HepG2 (cell line): Measurements from ENCODE around the gene RUNX3. TPM values are rescaled to one million over a fixed set of nuclear protein-coding genes. Genes with fewer than 3 reads are reported as not detected.
"Not testable (repeated sequence)": the region's sequence is repeated elsewhere in the genome, so short reads cannot be mapped to it uniquely, and the experiment has no call there.

Source experiments
- ATAC-seq: fragments of 200-7000 bp; cut with Tn5 transposase; 3 replicates; pipeline ENCODE4 v1.9.1; 2020; ENCODE audit warnings: mild to moderate bottlenecking, moderate library complexity
- BruUV-seq: library from RNA; stranded (reverse); fragments of 400-500 nt; replicated peaks from 2 replicates; lab custom pipeline; 2021; lab: Mats Ljungman, UMichigan
- CTCF ChIA-PET: fragments of 300-600 bp; formaldehyde crosslinking; extraction: SDS; loops from one replicate; lab custom pipeline; 2021; ENCODE audit warnings: low total read pairs, inconsistent platforms, low intra/inter-chr PET ratio; lab: Yijun Ruan, JAX
- POLR2A ChIA-PET: fragments of 350-600 bp; sonication (Branson Sonifier 250); formaldehyde crosslinking; loops from one replicate; lab custom pipeline; 2020; ENCODE audit warnings: antibody characterized with exemption, inconsistent platforms; lab: Yijun Ruan, JAX
- DNase-seq: peaks from one replicate; pipeline ENCODE4 v3.0.0-alpha.2; 2015; ENCODE audit warnings: low spot score
- FAIRE-seq: peaks from 3 replicates; lab custom pipeline; 2011; peaks lifted over from hg19 to GRCh38; lab: Jason Lieb, UNC
- H2AFZ ChIP-seq: one replicate; pipeline ENCODE4 v1.6.1; 2011; ENCODE audit warnings: low read length, inconsistent platforms
- H3K27ac ChIP-seq: fragments of 300-600 bp; 3 replicates; pipeline ENCODE4 v1.8.0; 2011; ENCODE audit warnings: mixed run types, mild to moderate bottlenecking, mixed read lengths, low read length, inconsistent platforms; ENCODE audit not compliant: insufficient read depth; ENCODE audit errors: extremely low read length
- H3K27me3 ChIP-seq, 2 experiments: fragments of 200-600 bp in 1 of 2; 2 replicates in 1 of 2; 3 replicates in 1 of 2; pipeline versions ENCODE4 v1.6.0 to v1.8.0; 2011; ENCODE audit warnings: low read length in 2 of 2, mild to moderate bottlenecking in 2 of 2, moderate library complexity in 2 of 2, inconsistent platforms in 1 of 2; ENCODE audit not compliant: insufficient read depth in 2 of 2, control insufficient read depth in 1 of 2
- H3K36me3 ChIP-seq, 2 experiments: fragments of 200-600 bp in 1 of 2; replicated peaks in 1 of 2; 2 replicates in 1 of 2; 3 replicates in 1 of 2; pipeline versions ENCODE4 v1.5.1 to v1.8.0; 2011; ENCODE audit warnings: low read length in 2 of 2, inconsistent platforms in 1 of 2; ENCODE audit not compliant: insufficient read depth in 2 of 2, control insufficient read depth in 1 of 2
- H3K4me1 ChIP-seq: 2 replicates; pipeline ENCODE4 v1.5.1; 2012; ENCODE audit warnings: low read length, inconsistent platforms; ENCODE audit not compliant: insufficient read depth
- H3K4me2 ChIP-seq: 2 replicates; pipeline ENCODE4 v1.6.0; 2011; ENCODE audit warnings: low read depth, low read length, inconsistent platforms
- H3K4me3 ChIP-seq, 3 experiments: fragments of 200-600 bp in 1 of 3; sonication (generic), shearing (Covaris generic) in 1 of 3; replicated peaks in 1 of 3; 2 replicates each; pipeline ENCODE4 v1.5.1; 2011 to 2016; ENCODE audit warnings: low read length in 3 of 3, inconsistent platforms in 2 of 3, low read depth in 2 of 3, mild to moderate bottlenecking in 2 of 3, control low read depth in 1 of 3, mixed read lengths in 1 of 3; ENCODE audit not compliant: insufficient read depth in 1 of 3
- H3K79me2 ChIP-seq: one replicate; pipeline ENCODE4 v1.6.1; 2011; ENCODE audit warnings: low read length, inconsistent platforms; ENCODE audit not compliant: insufficient read depth
- H3K9ac ChIP-seq: 2 replicates; pipeline ENCODE4 v1.6.0; 2011; ENCODE audit warnings: mild to moderate bottlenecking, low read depth, low read length, inconsistent platforms; ENCODE audit not compliant: insufficient read depth
- H3K9me3 ChIP-seq: 2 replicates; pipeline ENCODE4 v1.5.1; 2012; ENCODE audit warnings: mild to moderate bottlenecking, low read length
- H4K20me1 ChIP-seq: 2 replicates; pipeline ENCODE4 v1.6.0; 2011; ENCODE audit warnings: inconsistent platforms, mild to moderate bottlenecking, low read length, moderate library complexity; ENCODE audit not compliant: insufficient read depth
- GATAD1 ChIP-seq: IDR thresholded peaks from 2 replicates; pipeline ENCODE4 v1.6.1; 2016; ENCODE audit warnings: missing genetic modification reagents, missing compliant biosample characterization
- NBN ChIP-seq: fragments of 450-650 bp; conservative IDR thresholded peaks from 2 replicates; pipeline ENCODE4 v1.6.1; 2017
- NCOR1 ChIP-seq: fragments of 200-600 bp; sonication (generic); IDR thresholded peaks from 2 replicates; pipeline ENCODE4 v1.7.0; 2017; ENCODE audit warnings: antibody characterized with exemption, low read length, borderline replicate concordance
- RCOR2 ChIP-seq: IDR thresholded peaks from 2 replicates; pipeline ENCODE4 v1.6.1; 2016; ENCODE audit warnings: missing biosample characterization, missing genetic modification reagents
- TAF15 ChIP-seq: fragments of 200-400 bp; formaldehyde crosslinking; IDR thresholded peaks from one replicate; pipeline ENCODE4 v1.6.1; 2018; ENCODE audit warnings: mild to moderate bottlenecking, low read depth, low read length; ENCODE audit not compliant: poor library complexity, severe bottlenecking
- ZBTB7A ChIP-seq: sonication (generic); formaldehyde crosslinking; IDR thresholded peaks from 2 replicates; pipeline ENCODE4 v1.8.0; 2022; ENCODE audit warnings: mild to moderate bottlenecking, missing genetic modification reagents
- ZNF232 ChIP-seq: sonication (generic); formaldehyde crosslinking; IDR thresholded peaks from 2 replicates; pipeline ENCODE4 v1.4.0; 2020; ENCODE audit warnings: missing genetic modification reagents, borderline replicate concordance
- WGBS: methylation state at CpG from one replicate; pipeline ENCODE4 v1.1.6; 2017; ENCODE audit warnings: low lambda C conversion rate; 5-methylcytosine and 5-hydroxymethylcytosine counted together
- in situ Hi-C: cut with HindIII; loops from 2 replicates; pipeline ENCODE4 v1.10.0; 2017; ENCODE audit warnings: low pct_unique_long_range_greater_than_20kb; ENCODE audit not compliant: extremely low pct_ligation_motif_present
- intact Hi-C: fragments of 100-400 bp; cut with micrococcal nuclease; formaldehyde crosslinking; loops from one replicate; pipeline ENCODE4 v1.10.0; 2022; ENCODE audit not compliant: unreplicated experiment
- polyA plus RNA-seq, 8 experiments: library from polyadenylated mRNA; depleted of rRNA in 3 of 8; stranded (reverse) in 7 of 8; unstranded in 1 of 8; fragments of >200 nt; fragmentation: Illumina TruSeq in 4 of 8; extraction: Trizol in 4 of 8; gene quantifications; 2 replicates each; pipeline versions ENCODE4 v1.2.1 to v1.2.3, GENCODE V29; 2011 to 2016; ENCODE audit warnings: low read depth in 4 of 8, missing spikeins in 1 of 8, mixed read lengths in 1 of 8; ENCODE audit not compliant: insufficient read depth in 1 of 8
- total RNA-seq, 5 experiments: library from RNA; depleted of rRNA; stranded (reverse); fragments of >200 nt; fragmentation: Illumina TruSeq; extraction: Trizol; gene quantifications; 2 replicates each; pipeline ENCODE4 v1.2.3, GENCODE V29; 2016; ENCODE audit warnings: low read depth in 1 of 5
- TF ChIP-seq, protein P1 (sequence below): sonication (generic); formaldehyde crosslinking; IDR thresholded peaks from 2 replicates; pipeline ENCODE4 v1.4.0; 2020; ENCODE audit warnings: missing genetic modification reagents
- TF ChIP-seq, protein P2 (sequence below): sonication (generic); formaldehyde crosslinking; IDR thresholded peaks from 2 replicates; pipeline ENCODE4 v1.4.0; 2020; ENCODE audit warnings: missing genetic modification reagents, borderline replicate concordance

Gene RUNX3
- total and polyA plus RNA-seq, 2 of the 13 experiments (the other 11 are each of a cell fraction or from before 2014, with no cell fraction given): 0.04 to 0.22 TPM

DNA sequence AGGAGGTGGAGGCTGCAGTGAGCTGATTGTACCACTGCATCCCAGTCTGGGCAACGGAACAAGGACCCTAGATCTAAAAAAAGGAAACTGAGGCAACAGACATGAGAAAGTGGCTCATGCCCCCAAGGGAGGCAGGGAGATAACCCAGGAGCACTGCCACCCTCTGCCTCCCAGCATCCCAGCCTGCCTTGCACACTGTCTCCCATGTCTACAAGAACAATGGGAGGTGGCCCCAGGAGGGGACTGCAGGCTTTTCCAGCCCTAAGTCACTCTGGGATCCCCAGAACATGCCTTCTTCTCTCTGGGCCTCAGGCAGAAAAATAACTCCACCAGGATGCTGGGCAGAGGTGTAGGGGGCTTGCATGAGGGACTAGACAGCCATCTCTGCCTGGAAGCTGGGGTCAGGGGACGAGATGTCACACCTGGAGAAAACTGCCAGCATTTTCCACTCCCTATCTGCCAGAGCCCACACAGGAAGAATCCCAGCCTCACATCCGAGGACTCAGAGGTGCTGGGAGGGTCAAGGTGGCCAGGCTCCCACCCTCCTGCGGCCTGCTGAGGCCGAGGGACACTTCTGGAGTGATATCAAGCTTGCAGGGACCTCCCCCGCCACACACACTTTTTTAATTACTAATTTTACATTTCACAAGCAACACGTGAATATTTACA is 21.4 kb downstream of the RUNX3 start (continued):
- TF ChIP-seq, protein P1, sequence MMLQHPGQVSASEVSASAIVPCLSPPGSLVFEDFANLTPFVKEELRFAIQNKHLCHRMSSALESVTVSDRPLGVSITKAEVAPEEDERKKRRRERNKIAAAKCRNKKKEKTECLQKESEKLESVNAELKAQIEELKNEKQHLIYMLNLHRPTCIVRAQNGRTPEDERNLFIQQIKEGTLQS (CRISPR knock-in tag): no peak

DNA sequence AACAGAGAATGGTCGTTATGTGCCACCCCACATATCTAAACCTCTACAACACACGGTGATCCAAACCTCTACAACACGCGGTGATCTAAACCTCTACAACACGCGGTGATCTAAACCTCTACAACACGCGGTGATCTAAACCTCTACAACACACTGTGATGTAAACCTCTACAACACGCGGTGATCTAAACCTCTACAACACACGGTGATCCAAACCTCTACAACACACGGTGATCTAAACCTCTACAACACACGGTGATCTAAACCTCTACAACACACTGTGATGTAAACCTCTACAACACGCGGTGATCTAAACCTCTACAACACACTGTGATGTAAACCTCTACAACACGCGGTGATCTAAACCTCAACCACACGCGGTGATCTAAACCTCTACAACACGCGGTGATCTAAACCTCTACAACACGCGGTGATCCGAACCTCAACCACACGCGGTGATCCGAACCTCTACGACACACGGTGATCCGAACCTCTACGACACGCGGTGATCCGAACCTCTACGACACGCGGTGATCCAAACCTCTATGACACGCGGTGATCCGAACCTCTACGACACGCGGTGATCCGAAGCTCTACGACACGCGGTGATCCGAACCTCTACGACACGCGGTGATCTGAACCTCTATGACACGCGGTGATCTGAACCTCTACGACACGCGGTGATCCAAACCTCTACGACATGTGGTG is 22.3 kb downstream of the RUNX3 start:
- H3K36me3 ChIP-seq, H3K79me2 ChIP-seq, POLR2A ChIA-PET, DNase-seq, H3K4me3 ChIP-seq, H3K9me3 ChIP-seq, CTCF ChIA-PET, H3K27ac ChIP-seq, H3K9ac ChIP-seq, BruUV-seq, H3K27me3 ChIP-seq, FAIRE-seq, H3K4me2 ChIP-seq, H4K20me1 ChIP-seq, H2AFZ ChIP-seq, ATAC-seq: not testable (repeated sequence)
- intact Hi-C loops (loop anchor here (2.0 kb wide), 1 partner anchor 63 kb away; no protein-coding TSS in a partner anchor), in situ Hi-C loops (loop anchor here (5.0 kb wide), 1 partner anchor 60 kb away; no protein-coding TSS in a partner anchor)
- peaks cover 43% of the 10 kb centered on the region for H3K4me1 ChIP-seq
- 95% methylated on average over 57 of the region's 57 CpGs for WGBS

DNA sequence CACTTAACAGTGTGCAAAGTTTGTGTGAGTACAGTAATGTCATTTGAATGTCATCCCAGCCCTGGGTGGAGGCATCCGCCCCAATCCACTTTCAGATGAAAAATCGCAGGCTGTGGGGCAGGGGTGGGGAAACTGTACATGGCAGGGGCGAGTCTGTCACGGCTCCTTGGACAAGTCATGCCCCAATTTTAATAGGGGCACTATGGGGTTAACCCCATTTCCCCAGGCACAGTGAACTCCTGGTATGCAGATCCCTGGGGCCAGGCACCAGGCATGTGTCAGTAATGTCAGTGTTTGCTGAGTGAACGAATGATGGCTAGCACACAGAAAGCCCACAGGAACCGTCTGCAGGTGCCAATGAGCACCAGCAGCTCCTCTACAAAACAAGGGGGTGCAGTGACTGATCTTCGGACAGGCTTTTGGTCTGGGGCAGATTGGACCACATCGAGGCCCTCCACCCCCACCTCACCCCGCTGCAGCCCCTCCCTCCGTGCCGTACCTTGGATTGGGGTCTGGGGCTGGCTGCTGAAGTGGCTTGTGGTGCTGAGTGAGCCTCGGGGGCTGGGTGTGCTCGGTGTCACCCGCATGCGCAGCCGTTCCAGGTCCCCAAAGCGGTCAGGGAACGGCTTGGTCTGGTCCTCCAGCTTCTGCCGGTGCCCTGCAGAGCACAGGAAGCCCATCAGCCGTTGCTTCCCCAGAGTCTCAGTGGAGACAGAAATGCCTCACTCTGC is 23.2 kb downstream of the RUNX3 start:
- POLR2A ChIA-PET: no interaction called here
- ATAC-seq (no peak), DNase-seq (no peak), FAIRE-seq (no peak)
- WGBS: 74% methylated on average over 11 of the region's 20 CpGs
- intact Hi-C loops: no loop called here
- Histone ChIP-seq H3K4me2 (no peak overlapping the region), H3K4me1 (peaks cover 35% of the 10 kb centered on the region), H3K27ac (no peak overlapping the region), H3K9me3 (no peaks in the 10 kb centered on the region), H2AFZ (no peak overlapping the region), H3K4me3 (no peak overlapping the region), H4K20me1 (no peaks in the 10 kb centered on the region), H3K9ac (no peak overlapping the region), H3K27me3 (peaks cover 0 to 1% of the 10 kb centered on the region in 2 experiments; a peak in 1 of 5 replicates), H3K36me3 (no peaks in the 10 kb centered on the region), H3K79me2 (no peaks in the 10 kb centered on the region)
- in situ Hi-C loops: loop anchor here (5.0 kb wide), 1 partner anchor 60 kb away; no protein-coding TSS in a partner anchor
- CTCF ChIA-PET: no interaction called here
- no TSS peak for BruUV-seq
- no peak for TF ChIP-seq RCOR2
- TF ChIP-seq ZNF232 (CRISPR knock-in tag): no peak
- TF ChIP-seq NCOR1: no peak
- TF ChIP-seq, protein P2, sequence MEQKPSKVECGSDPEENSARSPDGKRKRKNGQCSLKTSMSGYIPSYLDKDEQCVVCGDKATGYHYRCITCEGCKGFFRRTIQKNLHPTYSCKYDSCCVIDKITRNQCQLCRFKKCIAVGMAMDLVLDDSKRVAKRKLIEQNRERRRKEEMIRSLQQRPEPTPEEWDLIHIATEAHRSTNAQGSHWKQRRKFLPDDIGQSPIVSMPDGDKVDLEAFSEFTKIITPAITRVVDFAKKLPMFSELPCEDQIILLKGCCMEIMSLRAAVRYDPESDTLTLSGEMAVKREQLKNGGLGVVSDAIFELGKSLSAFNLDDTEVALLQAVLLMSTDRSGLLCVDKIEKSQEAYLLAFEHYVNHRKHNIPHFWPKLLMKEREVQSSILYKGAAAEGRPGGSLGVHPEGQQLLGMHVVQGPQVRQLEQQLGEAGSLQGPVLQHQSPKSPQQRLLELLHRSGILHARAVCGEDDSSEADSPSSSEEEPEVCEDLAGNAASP: no peak
- no peak for TF ChIP-seq GATAD1 (CRISPR knock-in tag)
- no peak for TF ChIP-seq NBN
- no peak for TF ChIP-seq ZBTB7A
- TF ChIP-seq TAF15: no peak
